A549 (cell line): ENCODE measurements around the gene GALNT18. TPM values are rescaled to one million over a fixed set of nuclear protein-coding genes. Genes with fewer than 3 reads are reported as not detected.

Experiments used
- ATAC-seq, 2 experiments: fragments of 200-7000 bp in 1 of 2; fragments of >200 bp in 1 of 2; cut with Nextera tagmentation in 1 of 2; cut with Tn5 transposase in 1 of 2; 3 replicates each; pipeline versions ENCODE4 v1.8.0 to v1.9.1; 2018 to 2020; ENCODE audit warnings: mild to moderate bottlenecking in 1 of 2, moderate library complexity in 1 of 2
- CTCF ChIA-PET: fragments of 300-600 bp; sonication (Branson Sonifier 250); formaldehyde crosslinking; extraction: SDS; loops from one replicate; lab custom pipeline; 2021; ENCODE audit warnings: antibody characterized with exemption, inconsistent platforms; lab: Yijun Ruan, JAX
- POLR2A ChIA-PET: fragments of 350-600 bp; formaldehyde crosslinking; extraction: SDS; loops from one replicate; lab custom pipeline; 2021; ENCODE audit warnings: antibody characterized with exemption, inconsistent platforms; lab: Yijun Ruan, JAX
- DNase-seq, 2 experiments: peaks; one replicate each; pipeline versions ENCODE4 v3.0.0 to v3.0.0-alpha.2; 2011 to 2016; ENCODE audit warnings: low read depth in 1 of 2, low spot score in 1 of 2
- FAIRE-seq: peaks from 2 replicates; lab custom pipeline; 2011; peaks lifted over from hg19 to GRCh38; lab: Jason Lieb, UNC
- H3K27ac ChIP-seq, 2 experiments: fragments of >200 bp; sonication (Bioruptor Twin); formaldehyde crosslinking; 3 replicates each; pipeline ENCODE4 v1.5.1; 2016 to 2017
- H3K4me1 ChIP-seq: fragments of >200 bp; sonication (Bioruptor Twin); formaldehyde crosslinking; 3 replicates; pipeline ENCODE4 v1.6.1; 2016
- H3K4me2 ChIP-seq: fragments of >200 bp; sonication (Bioruptor Twin); formaldehyde crosslinking; 3 replicates; pipeline ENCODE4 v1.6.1; 2016
- H3K4me3 ChIP-seq: fragments of >200 bp; sonication (Bioruptor Twin); formaldehyde crosslinking; 3 replicates; pipeline ENCODE4 v1.5.1; 2016
- H3K9me3 ChIP-seq: fragments of >200 bp; sonication (Bioruptor Twin); formaldehyde crosslinking; 3 replicates; pipeline ENCODE4 v1.6.1; 2016
- CHD4 ChIP-seq: fragments of 200-600 bp; sonication (generic); IDR thresholded peaks from 2 replicates; pipeline ENCODE4 v1.6.1; 2016; ENCODE audit warnings: antibody characterized with exemption, mild to moderate bottlenecking, borderline replicate concordance
- EHF ChIP-seq: fragments of 250-450 bp; sonication (Bioruptor Pico); IDR thresholded peaks from 2 replicates; pipeline ENCODE4 v1.5.0; 2020; ENCODE audit warnings: mild to moderate bottlenecking
- FOSB ChIP-seq: fragments of 250-450 bp; sonication (Bioruptor Pico); IDR thresholded peaks from 2 replicates; pipeline ENCODE4 v1.5.0; 2020; ENCODE audit warnings: mild to moderate bottlenecking, moderate library complexity
- HEYL ChIP-seq: fragments of 250-450 bp; sonication (Bioruptor Pico); IDR thresholded peaks from 2 replicates; pipeline ENCODE4 v1.8.0; 2021; ENCODE audit warnings: mild to moderate bottlenecking, moderate library complexity
- HOXA7 ChIP-seq: fragments of 250-450 bp; sonication (Bioruptor Pico); IDR thresholded peaks from 2 replicates; pipeline ENCODE4 v1.5.0; 2020; ENCODE audit warnings: mild to moderate bottlenecking, moderate library complexity
- JUN ChIP-seq, 2 experiments: fragments of >200 bp; sonication (Bioruptor Twin); formaldehyde crosslinking; IDR thresholded peaks; 2 replicates in 1 of 2; 3 replicates in 1 of 2; pipeline ENCODE4 v1.6.1; 2016 to 2017
- KDM1A ChIP-seq: fragments of 200-600 bp; sonication (generic); IDR thresholded peaks from 2 replicates; pipeline ENCODE4 v1.6.1; 2016; ENCODE audit warnings: low read depth, mild to moderate bottlenecking
- MYC ChIP-seq: IDR thresholded peaks from 2 replicates; pipeline ENCODE4 v1.6.1; 2012; ENCODE audit warnings: mild to moderate bottlenecking, inconsistent platforms, low read length, improper control_type of control experiment, borderline replicate concordance
- NFE2L2 ChIP-seq: fragments of 150-350 bp; conservative IDR thresholded peaks from 2 replicates; pipeline ENCODE4 v1.6.1; 2014; ENCODE audit warnings: low read length
- PHF8 ChIP-seq: fragments of 200-600 bp; sonication (generic); IDR thresholded peaks from 2 replicates; pipeline ENCODE4 v1.6.1; 2016; ENCODE audit warnings: low read depth, mild to moderate bottlenecking, antibody characterized with exemption, moderate library complexity, borderline replicate concordance
- POLR2A ChIP-seq: IDR thresholded peaks from 2 replicates; pipeline ENCODE4 v1.6.1; 2012; ENCODE audit warnings: mild to moderate bottlenecking, low read length
- POLR2AphosphoS2 ChIP-seq: conservative IDR thresholded peaks from 2 replicates; pipeline ENCODE4 v1.6.1; 2012; ENCODE audit warnings: low read length, improper control_type of control experiment, inconsistent platforms
- RAD21 ChIP-seq, 2 experiments: fragments of >200 bp in 1 of 2; sonication (Bioruptor Twin) in 1 of 2; formaldehyde crosslinking in 1 of 2; IDR thresholded peaks in 1 of 2; conservative IDR thresholded peaks in 1 of 2; 2 replicates in 1 of 2; 3 replicates in 1 of 2; pipeline ENCODE4 v1.6.1; 2012 to 2018; ENCODE audit warnings: inconsistent platforms in 1 of 2
- RFX5 ChIP-seq: fragments of 450-650 bp; IDR thresholded peaks from 2 replicates; pipeline ENCODE4 v1.7.1; 2014; ENCODE audit warnings: antibody characterized with exemption, mild to moderate bottlenecking, moderate library complexity
- SREBF2 ChIP-seq: fragments of 450-650 bp; IDR thresholded peaks from 2 replicates; pipeline ENCODE4 v1.6.1; 2014; ENCODE audit warnings: mild to moderate bottlenecking, moderate library complexity
- ZNF302 ChIP-seq: fragments of 250-450 bp; sonication (Bioruptor Pico); IDR thresholded peaks from 2 replicates; pipeline ENCODE4 v1.9.0; 2021; ENCODE audit warnings: inconsistent platforms, mild to moderate bottlenecking, moderate library complexity
- WGBS: methylation state at CpG from one replicate; pipeline ENCODE4 v1.1.6; 2017; ENCODE audit errors: missing lambda C conversion rate; 5-methylcytosine and 5-hydroxymethylcytosine counted together
- polyA plus RNA-seq, 4 experiments: library from polyadenylated mRNA; depleted of rRNA in 3 of 4; stranded (reverse); fragments of >200 nt; fragmentation: RNase III in 1 of 4; extraction: RNeasy Plus Mini Kit Qiagen cat#74134 plus additional on column Dnase treatment in 1 of 4; gene quantifications; 2 replicates in 3 of 4; 3 replicates in 1 of 4; pipeline ENCODE4 v1.2.3, GENCODE V29; 2011 to 2017
- TF ChIP-seq, protein P1 (sequence below): fragments of >200 bp; sonication (Bioruptor Twin); formaldehyde crosslinking; IDR thresholded peaks from 3 replicates; pipeline ENCODE4 v1.6.1; 2016
- TF ChIP-seq, protein P2 (sequence below): IDR thresholded peaks from 2 replicates; pipeline ENCODE4 v1.6.1; 2012
- TF ChIP-seq, protein P3 (sequence below): IDR thresholded peaks from 2 replicates; pipeline ENCODE4 v1.6.1; 2012; ENCODE audit warnings: low read depth, borderline replicate concordance

The GALNT18 gene
- polyA plus RNA-seq, 2 of the 4 experiments (the other 2 are of a cell fraction): 6.7 to 16.1 TPM

DNA sequence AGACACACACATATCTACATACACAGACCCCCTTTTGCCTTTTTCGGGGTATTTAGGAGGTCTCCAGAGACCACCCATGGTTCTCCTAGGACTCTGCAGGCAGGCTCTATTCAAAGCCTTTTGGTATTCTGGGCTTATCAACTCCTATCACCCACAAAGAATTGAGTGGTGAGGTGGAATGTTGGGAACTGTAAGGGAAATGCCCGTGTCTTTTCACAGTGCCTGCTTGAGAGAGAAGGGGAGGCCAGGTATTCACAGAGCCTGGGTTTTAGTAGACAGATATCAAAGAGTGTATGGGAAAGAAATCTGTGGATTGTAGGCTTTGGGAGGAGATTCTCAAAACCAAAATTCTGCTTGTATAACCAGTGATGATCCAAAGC is 224.8 kb downstream of the GALNT18 start:
- FAIRE-seq (no peak), DNase-seq (no peak), ATAC-seq (no peak)
- 73% methylated on average over 2 of the region's 2 CpGs for WGBS
- H3K4me2 ChIP-seq: no peak overlapping the region
- H3K9me3 ChIP-seq: no peaks in the 10 kb centered on the region
- 0 out of 3 replicates have a peak, but pooled peaks cover 6% of the 10 kb centered on the region for H3K4me1 ChIP-seq
- TF ChIP-seq ZNF302 (CRISPR knock-in tag): no peak
- TF ChIP-seq RFX5: no peak
- TF ChIP-seq HOXA7 (CRISPR knock-in tag): no peak
- CTCF ChIA-PET: no interaction called here
- no peak overlapping the region for H3K4me3 ChIP-seq
- POLR2A ChIA-PET: no interaction called here
- H3K27ac ChIP-seq: no peak overlapping the region

DNA sequence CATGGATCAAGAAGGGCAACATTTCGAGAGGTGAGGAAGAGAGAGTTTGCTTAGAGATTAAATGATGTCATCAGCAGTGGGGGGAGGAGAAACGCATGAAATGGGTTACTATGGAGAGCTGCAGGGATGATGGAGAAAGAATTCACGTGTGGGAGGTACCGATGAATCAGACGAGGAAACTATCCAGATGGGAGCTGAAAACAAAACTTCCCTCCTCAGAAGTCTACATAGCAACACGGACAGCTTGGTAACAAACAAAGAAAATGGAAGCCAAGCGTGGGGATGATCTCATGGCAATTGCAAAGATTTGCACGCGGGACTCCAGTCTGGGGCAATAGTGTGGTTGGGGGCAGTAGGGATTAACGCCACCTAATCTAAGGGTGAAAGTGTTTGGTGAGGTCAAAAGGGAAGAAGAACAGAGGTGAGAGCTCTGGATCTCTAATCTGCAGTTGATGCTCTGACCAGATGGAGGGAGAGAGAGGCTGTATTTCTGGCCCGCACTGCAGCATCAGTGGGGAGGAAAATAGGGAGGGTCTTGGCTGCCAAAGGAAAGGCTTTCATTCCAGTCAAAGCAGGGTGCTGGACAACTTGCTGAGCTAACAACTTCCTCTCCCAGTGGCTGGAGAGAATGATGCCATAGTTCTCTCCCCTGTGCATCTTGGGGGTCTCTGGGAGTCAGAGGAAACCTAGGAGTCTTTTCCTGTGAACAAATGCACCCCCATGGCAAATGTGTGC is 225.3 kb downstream of the GALNT18 start:
- POLR2A ChIA-PET: no interaction called here
- TF ChIP-seq EHF (CRISPR knock-in tag) (no peak), JUN (IDR thresholded peaks at IDR 0.05) (no peak), ZNF302 (CRISPR knock-in tag) (no peak)
- TF ChIP-seq, all 56 proteins: peak for 0
- Histone ChIP-seq H3K27ac (no peak overlapping the region), H3K9me3 (no peaks in the 10 kb centered on the region), H3K4me2 (no peak overlapping the region), H3K4me3 (no peak overlapping the region), H3K4me1 (0 out of 3 replicates have a peak, but pooled peaks cover 11% of the 10 kb centered on the region)
- DNase-seq (peak in 1 of 2 experiments; percentile 50), ATAC-seq (peak; percentile 51 to 67; a peak in 3 of 6 replicates), FAIRE-seq (no peak)
- CTCF ChIA-PET: no interaction called here
- WGBS: 63% methylated on average over 11 of the region's 11 CpGs

DNA sequence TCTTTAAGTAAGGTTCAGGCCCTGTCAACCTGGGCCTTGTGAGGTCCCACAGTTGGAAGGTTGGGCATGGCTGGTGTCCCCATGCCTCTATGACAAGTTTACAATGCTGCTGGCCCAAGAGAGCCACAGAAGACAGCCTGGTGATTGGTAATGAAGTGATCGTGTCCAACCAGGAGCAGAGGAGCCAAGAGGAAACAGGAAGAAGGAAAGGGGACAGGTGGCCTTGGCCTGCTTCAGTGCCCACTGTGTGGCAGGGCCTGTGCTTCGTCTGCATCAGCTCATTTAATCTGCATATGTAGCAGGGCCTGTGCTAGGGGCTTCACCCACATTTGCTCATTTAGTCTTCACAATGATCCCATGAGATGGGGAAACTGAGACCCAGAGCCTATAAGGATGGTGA is 226.7 kb downstream of the GALNT18 start:
- ATAC-seq (no peak), DNase-seq (no peak), FAIRE-seq (no peak)
- Histone ChIP-seq H3K4me2 (no peak overlapping the region), H3K9me3 (no peaks in the 10 kb centered on the region), H3K4me3 (no peak overlapping the region), H3K27ac (no peak overlapping the region), H3K4me1 (0 out of 3 replicates have a peak, but pooled peaks cover 12% of the 10 kb centered on the region)
- ChIA-PET CTCF (no interaction called here), POLR2A (no interaction called here)
- WGBS: 76% methylated on average over 2 of the region's 2 CpGs
- TF ChIP-seq SREBF2 (no peak), POLR2AphosphoS2 (no peak), MYC (no peak), CHD4 (no peak), POLR2A (no peak), FOSB (CRISPR knock-in tag) (no peak), RAD21 (conservative IDR thresholded peaks at IDR 0.05 in 1 of 2, IDR thresholded peaks at IDR 0.05 in 1 of 2) (no peak), HEYL (CRISPR knock-in tag) (no peak), PHF8 (no peak), NFE2L2 (no peak), KDM1A (no peak)
- TF ChIP-seq, protein P1, sequence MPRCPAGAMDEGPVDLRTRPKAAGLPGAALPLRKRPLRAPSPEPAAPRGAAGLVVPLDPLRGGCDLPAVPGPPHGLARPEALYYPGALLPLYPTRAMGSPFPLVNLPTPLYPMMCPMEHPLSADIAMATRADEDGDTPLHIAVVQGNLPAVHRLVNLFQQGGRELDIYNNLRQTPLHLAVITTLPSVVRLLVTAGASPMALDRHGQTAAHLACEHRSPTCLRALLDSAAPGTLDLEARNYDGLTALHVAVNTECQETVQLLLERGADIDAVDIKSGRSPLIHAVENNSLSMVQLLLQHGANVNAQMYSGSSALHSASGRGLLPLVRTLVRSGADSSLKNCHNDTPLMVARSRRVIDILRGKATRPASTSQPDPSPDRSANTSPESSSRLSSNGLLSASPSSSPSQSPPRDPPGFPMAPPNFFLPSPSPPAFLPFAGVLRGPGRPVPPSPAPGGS: no peak
- TF ChIP-seq, protein P2, sequence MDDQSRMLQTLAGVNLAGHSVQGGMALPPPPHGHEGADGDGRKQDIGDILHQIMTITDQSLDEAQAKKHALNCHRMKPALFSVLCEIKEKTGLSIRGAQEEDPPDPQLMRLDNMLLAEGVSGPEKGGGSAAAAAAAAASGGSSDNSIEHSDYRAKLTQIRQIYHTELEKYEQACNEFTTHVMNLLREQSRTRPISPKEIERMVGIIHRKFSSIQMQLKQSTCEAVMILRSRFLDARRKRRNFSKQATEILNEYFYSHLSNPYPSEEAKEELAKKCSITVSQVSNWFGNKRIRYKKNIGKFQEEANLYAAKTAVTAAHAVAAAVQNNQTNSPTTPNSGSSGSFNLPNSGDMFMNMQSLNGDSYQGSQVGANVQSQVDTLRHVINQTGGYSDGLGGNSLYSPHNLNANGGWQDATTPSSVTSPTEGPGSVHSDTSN: no peak
- TF ChIP-seq, protein P3, sequence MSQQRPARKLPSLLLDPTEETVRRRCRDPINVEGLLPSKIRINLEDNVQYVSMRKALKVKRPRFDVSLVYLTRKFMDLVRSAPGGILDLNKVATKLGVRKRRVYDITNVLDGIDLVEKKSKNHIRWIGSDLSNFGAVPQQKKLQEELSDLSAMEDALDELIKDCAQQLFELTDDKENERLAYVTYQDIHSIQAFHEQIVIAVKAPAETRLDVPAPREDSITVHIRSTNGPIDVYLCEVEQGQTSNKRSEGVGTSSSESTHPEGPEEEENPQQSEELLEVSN: no peak
